ENCODE data around the gene FAM120A. TPM values are rescaled to one million over a fixed set of nuclear protein-coding genes. Genes with fewer than 3 reads are reported as not detected.

Gene FAM120A
- total RNA-seq, 2 donors from 2014 or later, result 79.6 to 79.7 TPM

GRCh38 chr9:93596399-93596798 is 144.9 kb downstream of the FAM120A start:
- ATAC-seq (no peak), DNase-seq (no peak)
- intact Hi-C loops (cut with DNase I), result no loop called here

- ATAC-seq (no peak), DNase-seq (no peak)
- intact Hi-C loops (cut with DNase I), result no loop called here
Measured at GRCh38 chr9:93597142-93597706, 145.7 kb downstream of the FAM120A start.

GRCh38 chr9:93597871-93598646 is 146.6 kb downstream of the FAM120A start:
- DNase-seq (no peak), ATAC-seq (peak in 1 of 2 donors; percentile 10)
- intact Hi-C loops (cut with DNase I), result no loop called here

- ATAC-seq (peak in 1 of 2 donors; percentile 50), DNase-seq (no peak)
- intact Hi-C loops (cut with DNase I), result no loop called here
Measured at GRCh38 chr9:93598647-93599241, 147.3 kb downstream of the FAM120A start.

GRCh38 chr9:93599571-93600403 is 148.3 kb downstream of the FAM120A start:
- no peak for ATAC-seq
- intact Hi-C loops (cut with DNase I), result no loop called here
- no peak for DNase-seq

- intact Hi-C loops (cut with DNase I), result no loop called here
- DNase-seq (no peak), ATAC-seq (no peak)
Measured at GRCh38 chr9:93600504-93600903, 149.0 kb downstream of the FAM120A start.

- no peak for DNase-seq
- intact Hi-C loops (cut with DNase I), result no loop called here
- no peak for ATAC-seq
Measured at GRCh38 chr9:93601063-93601462, 149.6 kb downstream of the FAM120A start.

GRCh38 chr9:93601666-93602065 is 150.2 kb downstream of the FAM120A start:
- DNase-seq (no peak), ATAC-seq (no peak)
- intact Hi-C loops (cut with DNase I), result no loop called here

- DNase-seq (no peak), ATAC-seq (no peak)
- intact Hi-C loops (cut with DNase I), result no loop called here
Measured at GRCh38 chr9:93603011-93603410, 151.5 kb downstream of the FAM120A start.

- ATAC-seq (peak; percentile 41 to 69), DNase-seq (no peak)
- intact Hi-C loops (cut with DNase I), result no loop called here
Measured at GRCh38 chr9:93603906-93604326, 152.4 kb downstream of the FAM120A start.

GRCh38 chr9:93606187-93606586 is 154.7 kb downstream of the FAM120A start:
- ATAC-seq, result no peak
- intact Hi-C loops (cut with DNase I), result no loop called here

GRCh38 chr9:93610206-93610605 is 158.7 kb downstream of the FAM120A start:
- ATAC-seq, result no peak
- DNase-seq, result no peak
- intact Hi-C loops (cut with DNase I), result no loop called here

More at GRCh38 chr9:93606187-93606586, 154.7 kb downstream of the FAM120A start:
- no peak for DNase-seq

- no peak for DNase-seq
- intact Hi-C loops (cut with DNase I), result no loop called here
- no peak for ATAC-seq
Measured at GRCh38 chr9:93612052-93612795, 160.7 kb downstream of the FAM120A start.

- intact Hi-C loops (cut with DNase I), result no loop called here
- DNase-seq (no peak), ATAC-seq (no peak)
Measured at GRCh38 chr9:93612796-93613154, 161.3 kb downstream of the FAM120A start.

- intact Hi-C loops (cut with DNase I), result no loop called here
- ATAC-seq, result no peak
Measured at GRCh38 chr9:93613174-93613573, 161.7 kb downstream of the FAM120A start.

GRCh38 chr9:93613791-93614190 is 162.3 kb downstream of the FAM120A start:
- no peak for ATAC-seq
- no peak for DNase-seq

More at GRCh38 chr9:93613174-93613573, 161.7 kb downstream of the FAM120A start:
- no peak for DNase-seq

GRCh38 chr9:93614830-93615468 is 163.5 kb downstream of the FAM120A start:
- ATAC-seq, result no peak
- DNase-seq, result no peak
- intact Hi-C loops (cut with DNase I), result no loop called here

More at GRCh38 chr9:93613791-93614190, 162.3 kb downstream of the FAM120A start:
- intact Hi-C loops (cut with DNase I), result no loop called here
